HepG2 (cell line): ENCODE data around the gene CASS4.
"Not testable (repeated sequence)": the region's sequence is repeated elsewhere in the genome, so short reads cannot be mapped to it uniquely, and the experiment has no call there.

ENCODE experiments used
- MEF2D ChIP-seq: sonication (generic); formaldehyde crosslinking; IDR thresholded peaks from 2 replicates; pipeline ENCODE4 v1.5.1; 2020; ENCODE audit warnings: mild to moderate bottlenecking, missing genetic modification reagents
- RAD51 ChIP-seq: fragments of 450-650 bp; IDR thresholded peaks from 2 replicates; pipeline ENCODE4 v1.6.1; 2016; ENCODE audit warnings: borderline replicate concordance
- ZNF331 ChIP-seq: sonication (generic); formaldehyde crosslinking; IDR thresholded peaks from 2 replicates; pipeline ENCODE4 v1.4.0; 2020; ENCODE audit warnings: missing genetic modification reagents
- TF ChIP-seq, protein P1 (sequence below): sonication (generic); formaldehyde crosslinking; IDR thresholded peaks from 2 replicates; pipeline ENCODE4 v1.5.0; 2020; ENCODE audit warnings: mild to moderate bottlenecking, missing genetic modification reagents, moderate library complexity
- TF ChIP-seq, protein P2 (sequence below): sonication (generic); formaldehyde crosslinking; IDR thresholded peaks from 2 replicates; pipeline ENCODE4 v1.8.0; 2022; ENCODE audit warnings: missing genetic modification reagents, low read depth, mild to moderate bottlenecking, borderline replicate concordance

DNA sequence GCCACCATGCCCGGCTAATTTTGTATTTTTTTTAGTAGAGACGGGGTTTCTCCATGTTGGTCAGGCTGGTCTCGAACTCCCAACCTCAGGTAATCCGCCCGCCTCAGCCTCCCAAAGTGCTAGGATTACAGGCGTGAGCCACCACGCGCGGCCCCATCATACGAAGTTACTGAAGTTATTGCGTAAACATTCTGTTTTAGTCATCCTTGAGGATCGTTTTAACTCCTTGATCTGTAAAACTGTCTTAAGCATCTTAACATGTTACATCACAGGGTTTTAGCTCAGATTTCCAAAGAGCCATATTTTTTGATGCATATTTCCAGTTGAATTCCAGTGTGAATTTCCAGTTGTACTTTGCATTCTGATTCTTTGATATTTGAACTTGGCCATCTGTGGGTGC is 6.7 kb upstream of the CASS4 start:
- TF ChIP-seq, protein P1, sequence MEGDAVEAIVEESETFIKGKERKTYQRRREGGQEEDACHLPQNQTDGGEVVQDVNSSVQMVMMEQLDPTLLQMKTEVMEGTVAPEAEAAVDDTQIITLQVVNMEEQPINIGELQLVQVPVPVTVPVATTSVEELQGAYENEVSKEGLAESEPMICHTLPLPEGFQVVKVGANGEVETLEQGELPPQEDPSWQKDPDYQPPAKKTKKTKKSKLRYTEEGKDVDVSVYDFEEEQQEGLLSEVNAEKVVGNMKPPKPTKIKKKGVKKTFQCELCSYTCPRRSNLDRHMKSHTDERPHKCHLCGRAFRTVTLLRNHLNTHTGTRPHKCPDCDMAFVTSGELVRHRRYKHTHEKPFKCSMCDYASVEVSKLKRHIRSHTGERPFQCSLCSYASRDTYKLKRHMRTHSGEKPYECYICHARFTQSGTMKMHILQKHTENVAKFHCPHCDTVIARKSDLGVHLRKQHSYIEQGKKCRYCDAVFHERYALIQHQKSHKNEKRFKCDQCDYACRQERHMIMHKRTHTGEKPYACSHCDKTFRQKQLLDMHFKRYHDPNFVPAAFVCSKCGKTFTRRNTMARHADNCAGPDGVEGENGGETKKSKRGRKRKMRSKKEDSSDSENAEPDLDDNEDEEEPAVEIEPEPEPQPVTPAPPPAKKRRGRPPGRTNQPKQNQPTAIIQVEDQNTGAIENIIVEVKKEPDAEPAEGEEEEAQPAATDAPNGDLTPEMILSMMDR (CRISPR knock-in tag), result not testable (repeated sequence)
- not testable (repeated sequence) for TF ChIP-seq MEF2D (CRISPR knock-in tag); ZNF331 (CRISPR knock-in tag); RAD51
- TF ChIP-seq, protein P2, sequence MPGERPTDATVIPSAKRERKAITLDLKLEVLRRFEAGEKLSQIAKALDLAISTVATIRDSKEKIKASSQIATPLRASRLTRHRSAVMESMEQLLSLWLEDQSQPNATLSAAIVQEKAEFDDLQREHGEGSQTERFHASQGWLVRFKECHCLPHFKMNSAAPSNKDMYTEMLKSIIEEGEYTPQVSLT (CRISPR knock-in tag), result not testable (repeated sequence)
